NCI-H1436 (cell line): ENCODE data around the gene SVOPL.

Experiments used
- DNase-seq: peaks from one replicate; lab custom pipeline; 2025; lab: John Stamatoyannopoulos, UW

The SVOPL gene

DNA sequence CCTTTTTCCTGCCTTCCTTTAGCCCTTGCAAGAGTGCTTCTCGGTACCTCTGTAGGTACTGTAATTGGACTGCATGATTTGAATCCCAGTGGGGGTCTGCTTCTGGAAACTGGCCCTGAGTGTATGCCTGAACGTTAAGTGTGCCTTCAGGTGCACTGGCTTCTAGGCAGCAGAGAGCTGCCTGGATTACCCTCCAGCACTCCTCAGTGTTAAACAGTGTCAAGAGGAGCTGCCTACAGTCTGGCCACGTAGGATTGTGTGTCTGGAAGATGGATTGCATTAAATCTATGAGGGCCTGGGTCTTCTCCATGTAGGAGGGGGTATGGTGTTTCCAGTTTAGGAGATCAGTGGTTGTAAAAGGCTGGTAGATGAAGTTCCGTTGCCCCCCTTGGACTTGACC lies 137.4 kb downstream of the SVOPL start:
- DNase-seq, result no peak

GRCh38 chr7:138559448-138559847 lies 141.7 kb downstream of the SVOPL start:
- DNase-seq, result no peak

DNA sequence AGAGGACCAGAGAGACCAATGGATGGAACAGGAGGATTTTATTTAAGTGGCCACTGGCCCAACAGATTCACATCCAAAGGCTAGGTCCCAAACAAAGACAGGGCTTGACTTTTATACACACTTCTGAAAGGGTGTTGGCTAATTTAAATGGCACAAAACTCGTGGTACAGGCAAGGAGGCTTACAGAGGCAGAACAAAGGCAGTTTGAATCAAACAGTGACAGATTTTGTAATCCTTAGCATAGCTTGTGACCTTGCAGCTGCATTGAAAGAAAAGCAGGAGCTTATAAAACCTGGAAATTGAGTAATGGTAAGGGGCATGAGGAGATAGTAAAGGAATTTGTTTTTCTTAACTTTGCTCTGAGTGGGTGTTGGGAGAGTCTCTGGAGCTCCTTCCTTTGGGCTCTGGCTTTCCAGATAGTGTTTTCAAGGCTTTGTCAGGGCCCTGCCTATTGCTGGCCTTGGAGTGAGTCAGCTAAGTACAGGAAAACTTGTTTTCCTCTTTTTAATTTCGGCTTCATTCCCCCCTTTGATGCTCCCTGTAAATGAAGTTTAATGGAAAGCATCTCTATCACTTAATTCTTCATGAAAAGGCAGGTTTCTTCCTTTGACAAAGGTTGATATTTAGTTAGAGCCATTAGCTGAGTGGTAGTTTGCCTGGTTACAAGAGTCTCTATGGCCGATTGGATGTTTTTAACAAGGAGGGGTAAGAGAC lies 144.2 kb downstream of the SVOPL start:
- no peak for DNase-seq

DNA sequence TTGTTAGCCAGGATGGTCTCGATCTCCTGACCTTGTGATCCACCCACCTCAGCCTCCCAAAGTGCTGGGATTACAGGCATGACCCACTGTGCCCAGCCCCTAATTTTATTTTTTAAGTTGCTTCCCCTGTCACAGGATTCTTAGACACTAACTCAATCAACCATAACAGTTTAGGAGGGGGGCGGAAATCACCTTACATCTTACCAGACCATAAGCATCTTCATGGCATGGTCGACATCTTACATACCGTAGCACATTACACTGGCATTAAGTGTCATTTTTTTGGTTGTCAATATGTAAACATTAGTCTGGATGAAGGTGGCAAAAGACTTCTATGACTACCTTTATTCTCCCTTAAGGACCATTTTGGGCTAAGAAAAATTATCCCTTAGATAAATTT lies 145.5 kb downstream of the SVOPL start:
- DNase-seq, result no peak

GRCh38 chr7:138554674-138555073 lies 146.5 kb downstream of the SVOPL start:
- no peak for DNase-seq

GRCh38 chr7:138553805-138554204 lies 147.4 kb downstream of the SVOPL start:
- no peak for DNase-seq

GRCh38 chr7:138551102-138551501 lies 150.1 kb downstream of the SVOPL start:
- DNase-seq, result no peak

GRCh38 chr7:138550337-138550736 lies 150.8 kb downstream of the SVOPL start:
- no peak for DNase-seq

GRCh38 chr7:138549082-138549481 lies 152.1 kb downstream of the SVOPL start:
- DNase-seq, result no peak

GRCh38 chr7:138546829-138547228 lies 154.3 kb downstream of the SVOPL start:
- no peak for DNase-seq

GRCh38 chr7:138546064-138546619 lies 155.0 kb downstream of the SVOPL start:
- no peak for DNase-seq

DNA sequence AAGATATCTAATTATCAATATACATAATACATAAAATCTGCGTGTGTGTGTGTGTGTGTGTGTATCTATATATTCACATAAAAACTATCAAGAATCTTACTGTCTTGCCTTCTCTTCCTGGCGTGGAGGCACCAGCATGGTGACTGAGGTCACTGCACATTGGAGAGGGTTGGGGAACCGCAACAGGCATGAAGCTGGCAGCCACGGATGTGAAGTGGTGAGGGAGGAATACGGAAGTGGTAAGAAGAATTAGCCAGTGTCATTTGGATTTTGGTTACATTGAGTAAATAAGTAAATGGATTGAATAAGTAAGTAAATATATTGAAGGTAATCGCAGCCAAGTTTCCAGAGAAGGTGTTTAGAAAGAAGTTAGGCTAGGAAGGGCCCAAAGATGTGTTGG lies 156.0 kb downstream of the SVOPL start:
- DNase-seq, result no peak
